HUES48 (cell line): ENCODE data around the gene UHMK1.

Source experiments
- H3K27ac ChIP-seq: one replicate; pipeline ENCODE4 v1.7.0; 2013; ENCODE audit warnings: low read depth, low read length, inconsistent platforms
- H3K27me3 ChIP-seq: 2 replicates; pipeline ENCODE4 v1.6.1; 2013; ENCODE audit warnings: mild to moderate bottlenecking, low read length; ENCODE audit not compliant: control insufficient read depth, insufficient read depth
- H3K36me3 ChIP-seq: 2 replicates; pipeline ENCODE4 v1.6.1; 2013; ENCODE audit warnings: low read length; ENCODE audit not compliant: control insufficient read depth, insufficient read depth
- H3K4me1 ChIP-seq: 2 replicates; pipeline ENCODE4 v1.6.1; 2013; ENCODE audit warnings: mild to moderate bottlenecking, low read length; ENCODE audit not compliant: control insufficient read depth, insufficient read depth
- H3K4me3 ChIP-seq: 2 replicates; pipeline ENCODE4 v1.5.1; 2013; ENCODE audit warnings: mild to moderate bottlenecking, low read depth, low read length
- H3K9ac ChIP-seq: 2 replicates; pipeline ENCODE4 v1.6.1; 2013; ENCODE audit warnings: mild to moderate bottlenecking, low read depth, low read length, moderate library complexity
- H3K9me3 ChIP-seq: 2 replicates; pipeline ENCODE4 v1.6.1; 2013; ENCODE audit warnings: low read length; ENCODE audit not compliant: control insufficient read depth, insufficient read depth

UHMK1 gene

GRCh38 chr1:162530307-162530987, 32.8 kb downstream of the UHMK1 start:
- peaks cover 23% of the 10 kb centered on the region for H3K36me3 ChIP-seq
- no peaks in the 10 kb centered on the region for H3K27me3 ChIP-seq
- no peaks in the 10 kb centered on the region for H3K9me3 ChIP-seq
- H3K4me1 ChIP-seq: peaks cover 13% of the 10 kb centered on the region
- peak overlapping the region; percentile 22 for H3K27ac ChIP-seq
- H3K9ac ChIP-seq: 0 out of 2 replicates have a peak overlapping the region, but pooled peaks have one; percentile 18
- no peak overlapping the region for H3K4me3 ChIP-seq

GRCh38 chr1:162530988-162531319, 33.3 kb downstream of the UHMK1 start:
- Histone ChIP-seq H3K27me3 (no peaks in the 10 kb centered on the region), H3K9ac (0 out of 2 replicates have a peak overlapping the region, but pooled peaks have one; percentile 18), H3K9me3 (no peaks in the 10 kb centered on the region), H3K4me1 (peaks cover 13% of the 10 kb centered on the region), H3K27ac (no peak overlapping the region), H3K36me3 (peaks cover 18% of the 10 kb centered on the region), H3K4me3 (no peak overlapping the region)

GRCh38 chr1:162535501-162535900, 37.9 kb downstream of the UHMK1 start:
- Histone ChIP-seq H3K36me3 (no peaks in the 10 kb centered on the region), H3K4me1 (peaks cover 4% of the 10 kb centered on the region), H3K27ac (no peak overlapping the region), H3K9ac (no peak overlapping the region), H3K4me3 (no peak overlapping the region), H3K27me3 (no peaks in the 10 kb centered on the region), H3K9me3 (no peaks in the 10 kb centered on the region)

GRCh38 chr1:162536511-162536910, 38.9 kb downstream of the UHMK1 start:
- Histone ChIP-seq H3K4me1 (no peaks in the 10 kb centered on the region), H3K9ac (no peak overlapping the region), H3K4me3 (no peak overlapping the region), H3K27me3 (no peaks in the 10 kb centered on the region), H3K36me3 (no peaks in the 10 kb centered on the region), H3K27ac (no peak overlapping the region), H3K9me3 (no peaks in the 10 kb centered on the region)

- no peaks in the 10 kb centered on the region for H3K9me3 ChIP-seq
- no peak overlapping the region for H3K4me3 ChIP-seq
- H3K36me3 ChIP-seq: no peaks in the 10 kb centered on the region
- H3K4me1 ChIP-seq: no peaks in the 10 kb centered on the region
- no peak overlapping the region for H3K27ac ChIP-seq
- no peak overlapping the region for H3K9ac ChIP-seq
- H3K27me3 ChIP-seq: no peaks in the 10 kb centered on the region
Measured at GRCh38 chr1:162537216-162537615, 39.6 kb downstream of the UHMK1 start.

- no peaks in the 10 kb centered on the region for H3K9me3 ChIP-seq
- no peak overlapping the region for H3K4me3 ChIP-seq
- no peaks in the 10 kb centered on the region for H3K27me3 ChIP-seq
- H3K4me1 ChIP-seq: no peaks in the 10 kb centered on the region
- no peak overlapping the region for H3K9ac ChIP-seq
- H3K36me3 ChIP-seq: no peaks in the 10 kb centered on the region
- H3K27ac ChIP-seq: no peak overlapping the region
Measured at GRCh38 chr1:162538815-162539431, 41.3 kb downstream of the UHMK1 start.

- no peak overlapping the region for H3K4me3 ChIP-seq
- H3K27me3 ChIP-seq: no peaks in the 10 kb centered on the region
- no peak overlapping the region for H3K9ac ChIP-seq
- H3K9me3 ChIP-seq: no peaks in the 10 kb centered on the region
- no peak overlapping the region for H3K27ac ChIP-seq
- no peaks in the 10 kb centered on the region for H3K4me1 ChIP-seq
- no peaks in the 10 kb centered on the region for H3K36me3 ChIP-seq
Measured at GRCh38 chr1:162541619-162542141, 44.1 kb downstream of the UHMK1 start.

- no peak overlapping the region for H3K27ac ChIP-seq
- no peak overlapping the region for H3K9ac ChIP-seq
- no peaks in the 10 kb centered on the region for H3K36me3 ChIP-seq
- no peaks in the 10 kb centered on the region for H3K9me3 ChIP-seq
- H3K27me3 ChIP-seq: no peaks in the 10 kb centered on the region
- no peak overlapping the region for H3K4me3 ChIP-seq
- H3K4me1 ChIP-seq: no peaks in the 10 kb centered on the region
Measured at GRCh38 chr1:162543228-162543627, 45.6 kb downstream of the UHMK1 start.

- Histone ChIP-seq H3K4me3 (no peak overlapping the region), H3K9ac (no peak overlapping the region)
Measured at GRCh38 chr1:162548170-162548569, 50.6 kb downstream of the UHMK1 start.

GRCh38 chr1:162549001-162549400, 51.4 kb downstream of the UHMK1 start:
- Histone ChIP-seq H3K36me3 (no peaks in the 10 kb centered on the region), H3K9ac (no peak overlapping the region), H3K27ac (no peak overlapping the region), H3K27me3 (no peaks in the 10 kb centered on the region), H3K4me3 (no peak overlapping the region), H3K4me1 (no peaks in the 10 kb centered on the region; the same call in 1 of the 2 replicates), H3K9me3 (no peaks in the 10 kb centered on the region)

More at GRCh38 chr1:162548170-162548569, 50.6 kb downstream of the UHMK1 start:
- Histone ChIP-seq H3K4me1 (no peaks in the 10 kb centered on the region; the same call in 1 of the 2 replicates), H3K36me3 (no peaks in the 10 kb centered on the region), H3K27me3 (no peaks in the 10 kb centered on the region), H3K9me3 (no peaks in the 10 kb centered on the region), H3K27ac (no peak overlapping the region)

GRCh38 chr1:162550925-162551324, 53.3 kb downstream of the UHMK1 start:
- no peak overlapping the region for H3K27ac ChIP-seq
- H3K4me1 ChIP-seq: no peaks in the 10 kb centered on the region; the same call in 1 of the 2 replicates
- no peak overlapping the region for H3K9ac ChIP-seq
- H3K4me3 ChIP-seq: no peak overlapping the region
- H3K9me3 ChIP-seq: no peaks in the 10 kb centered on the region
- no peaks in the 10 kb centered on the region for H3K27me3 ChIP-seq
- H3K36me3 ChIP-seq: no peaks in the 10 kb centered on the region
